ENCODE measurements around the gene SLC24A4.

The SLC24A4 gene

DNA sequence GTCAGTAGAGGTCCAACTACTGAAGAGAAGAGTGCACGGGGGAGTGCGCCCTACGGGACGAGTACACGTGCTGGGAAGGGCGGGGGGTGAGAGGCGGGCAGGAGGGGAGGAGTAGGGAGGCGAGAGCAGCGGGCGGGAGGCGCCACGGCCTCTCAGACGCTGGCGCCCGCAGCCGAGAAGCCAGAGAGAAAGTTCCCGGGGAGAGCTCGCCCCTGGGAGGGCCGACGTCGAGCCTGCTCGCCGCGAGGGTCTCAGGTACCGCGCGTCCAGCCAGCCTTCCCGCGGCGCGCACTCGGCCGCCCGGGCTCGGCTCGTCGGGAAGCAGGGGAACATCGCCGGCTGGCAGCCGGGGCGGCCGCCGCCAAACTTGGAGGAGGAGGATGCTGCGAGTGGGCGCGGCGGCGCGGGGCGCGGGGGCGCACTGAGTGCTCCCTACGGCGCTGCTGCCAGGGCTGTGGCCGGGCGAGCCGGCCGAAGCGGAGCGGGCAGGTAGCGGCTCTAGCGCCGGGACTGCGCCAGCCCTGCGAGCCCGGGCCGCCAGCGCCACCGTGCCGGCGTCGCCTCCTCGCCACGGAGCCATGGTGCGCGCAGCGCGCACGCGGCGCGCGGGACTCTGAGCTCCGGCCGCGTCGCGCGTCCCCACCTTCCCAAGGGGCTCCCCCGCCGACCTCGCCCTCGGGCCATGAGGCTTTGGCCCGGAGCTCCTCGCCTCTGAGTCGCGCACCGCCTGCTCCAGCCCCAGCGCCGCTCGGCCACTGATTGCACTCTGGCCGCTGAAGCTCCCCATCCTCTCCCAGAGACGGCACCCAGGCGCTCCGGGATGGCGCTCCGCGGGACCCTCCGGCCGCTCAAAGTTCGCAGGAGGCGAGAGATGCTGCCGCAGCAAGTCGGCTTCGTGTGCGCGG lies at the start of gene SLC24A4:
Gene SLC24A4 (plus strand): TSS at position 155 of the 905 bp plus-strand sequence. CDS start 666 bp downstream, at position 821.
- DNase-seq: no peak

GRCh38 chr14:92273166-92273565 lies 49.8 kb upstream of the SLC24A4 start:
- DNase-seq: no peak

DNA sequence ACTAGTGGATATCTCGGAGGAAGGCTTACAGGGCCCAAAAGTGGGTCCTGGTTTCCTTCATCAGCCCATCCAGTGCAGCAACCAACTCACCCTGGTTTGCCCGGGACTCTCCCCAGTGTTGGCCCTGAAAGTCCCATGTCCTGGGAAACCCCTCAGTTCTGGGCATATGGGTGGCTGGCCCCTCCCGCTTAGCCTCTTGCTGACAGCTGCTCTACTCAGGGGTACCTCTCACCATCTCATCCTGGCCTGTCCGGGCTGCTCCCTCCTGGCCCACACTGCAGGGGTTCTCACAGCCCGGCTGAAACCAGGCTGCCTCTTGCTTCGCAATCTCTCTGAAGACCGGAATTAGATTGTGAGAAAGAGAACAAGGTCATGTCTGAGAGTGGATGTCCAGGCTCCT lies 48.9 kb upstream of the SLC24A4 start:
- no peak for DNase-seq

DNA sequence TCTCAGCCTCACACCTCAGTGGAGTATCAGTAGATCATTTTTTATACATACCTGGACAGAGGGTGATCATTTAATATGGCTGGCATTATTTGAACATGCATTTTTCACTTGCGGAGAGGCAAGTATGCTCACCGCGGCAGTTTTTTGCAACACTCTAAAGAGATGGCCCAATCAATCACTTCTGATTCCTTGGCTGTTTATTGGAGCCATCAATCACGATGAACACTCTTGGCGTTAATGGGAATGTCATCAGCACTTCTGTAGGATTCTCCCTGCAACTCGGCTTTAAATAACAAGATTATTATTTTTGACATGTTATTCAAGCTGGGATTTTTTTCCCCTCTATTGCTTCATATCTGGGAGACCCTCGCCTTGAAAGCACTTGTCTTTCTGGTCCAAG lies 46.9 kb upstream of the SLC24A4 start:
- no peak for DNase-seq

- DNase-seq: no peak
Observed at GRCh38 chr14:92277031-92277430, 45.9 kb upstream of the SLC24A4 start.

DNA sequence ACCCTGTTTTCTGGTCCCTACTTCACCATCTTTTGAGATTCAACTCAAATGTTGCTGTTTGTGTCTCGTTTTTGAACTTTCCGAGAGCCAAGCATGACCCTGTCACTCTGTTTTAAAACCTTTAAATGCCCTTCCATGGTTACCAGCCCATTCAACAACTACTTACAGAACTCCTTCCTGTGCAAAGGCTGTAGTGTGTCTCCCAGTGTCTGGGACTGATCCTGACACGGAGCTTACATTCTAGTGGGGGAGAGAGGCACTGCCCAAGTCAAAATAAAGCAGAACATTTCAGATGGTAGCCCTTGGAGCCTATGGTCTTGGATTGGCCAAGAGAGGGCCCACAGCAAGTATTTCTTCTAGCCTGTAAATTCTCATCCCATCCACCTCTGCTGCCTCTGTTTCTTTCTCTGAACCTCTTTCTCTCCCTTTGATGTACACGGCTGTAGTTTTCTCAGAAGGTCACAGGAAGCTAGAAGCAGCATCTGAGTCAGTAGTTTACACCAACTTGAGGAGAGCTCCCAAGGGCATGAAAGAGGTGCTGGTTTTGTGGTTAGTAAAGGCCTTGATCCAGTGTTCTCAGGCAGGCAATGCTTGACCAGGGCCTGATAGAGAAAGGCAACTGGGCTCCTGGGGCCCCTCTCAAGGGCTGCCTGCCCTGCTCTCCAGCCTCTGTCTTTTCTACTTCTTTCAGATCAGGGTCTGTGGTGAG lies 42.3 kb upstream of the SLC24A4 start:
- DNase-seq: no peak

GRCh38 chr14:92282669-92283068 lies 40.3 kb upstream of the SLC24A4 start:
- no peak for DNase-seq

DNA sequence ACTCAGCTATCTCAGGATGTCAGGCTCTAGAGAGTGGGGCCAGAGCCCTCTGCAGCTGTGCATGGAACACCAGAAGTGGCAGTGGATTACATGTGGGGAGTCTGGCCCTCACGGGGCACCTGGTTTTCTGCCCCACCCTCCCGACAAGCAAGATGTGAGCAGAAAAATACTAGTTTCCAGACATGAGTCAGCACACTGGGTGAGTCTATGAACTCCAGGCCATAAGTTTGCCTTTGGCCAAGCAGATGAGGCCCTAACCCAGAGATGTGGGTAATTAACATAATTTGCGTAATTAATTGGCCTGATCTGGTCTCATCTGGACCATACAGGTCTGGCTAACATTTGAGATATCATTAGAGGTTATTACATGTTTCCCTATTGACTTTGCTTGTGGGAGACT lies 37.7 kb upstream of the SLC24A4 start:
- DNase-seq: no peak

DNA sequence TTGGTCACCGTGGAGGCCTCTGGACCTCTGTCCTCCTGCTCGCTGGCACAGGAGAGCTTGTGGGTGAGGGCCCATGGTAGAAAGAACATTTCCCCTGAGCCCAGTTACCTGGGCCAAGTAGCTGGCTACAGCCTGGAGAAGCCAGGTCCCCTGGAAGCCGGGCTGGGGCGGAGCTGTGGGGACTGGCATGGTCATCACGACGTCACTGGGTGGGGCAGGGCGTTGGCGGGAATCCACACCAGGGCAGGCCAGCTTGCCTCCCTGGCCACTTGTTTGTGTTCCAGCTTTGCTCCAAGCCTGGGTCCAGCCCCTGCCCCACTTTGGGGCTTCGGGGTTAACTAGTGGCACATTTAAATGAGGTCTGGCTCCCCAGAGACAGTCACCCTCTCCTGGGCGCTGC lies 35.0 kb upstream of the SLC24A4 start:
- DNase-seq: no peak

DNA sequence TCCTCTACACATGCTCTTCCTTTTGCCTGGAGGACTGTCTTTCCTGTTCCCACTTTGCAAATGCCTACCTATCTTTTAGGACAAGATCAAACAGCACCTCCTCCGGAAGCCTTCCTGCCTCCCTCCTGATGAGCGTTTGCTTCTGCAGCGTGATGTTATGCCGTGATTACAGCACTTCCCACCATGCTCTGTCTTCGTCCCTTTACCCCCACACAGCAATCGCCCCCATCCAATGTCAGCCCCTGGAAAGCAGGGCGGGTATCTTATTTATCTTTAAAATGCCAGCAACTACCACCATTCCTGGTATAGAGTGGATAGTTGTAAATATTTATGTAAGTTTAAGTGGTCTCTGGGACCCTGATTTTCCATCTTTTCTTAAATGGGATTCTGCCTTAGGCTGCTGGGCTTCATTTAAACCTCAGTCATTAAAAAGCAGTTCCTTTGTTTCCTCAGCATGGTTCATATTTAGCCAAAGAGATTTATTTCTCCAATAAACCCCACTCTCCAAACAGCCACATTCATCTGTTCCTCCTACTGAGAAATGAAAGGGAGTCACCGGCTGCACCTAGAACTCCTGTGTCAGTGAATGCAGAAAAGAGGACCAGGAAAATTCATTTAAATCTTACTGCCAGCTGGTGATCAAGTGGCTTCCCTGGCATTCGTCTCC lies 33.8 kb upstream of the SLC24A4 start:
- DNase-seq: no peak

- no peak for DNase-seq
Observed at GRCh38 chr14:92292673-92293072, 30.3 kb upstream of the SLC24A4 start.

- no peak for DNase-seq
Observed at GRCh38 chr14:92294506-92294905, 28.5 kb upstream of the SLC24A4 start.

DNA sequence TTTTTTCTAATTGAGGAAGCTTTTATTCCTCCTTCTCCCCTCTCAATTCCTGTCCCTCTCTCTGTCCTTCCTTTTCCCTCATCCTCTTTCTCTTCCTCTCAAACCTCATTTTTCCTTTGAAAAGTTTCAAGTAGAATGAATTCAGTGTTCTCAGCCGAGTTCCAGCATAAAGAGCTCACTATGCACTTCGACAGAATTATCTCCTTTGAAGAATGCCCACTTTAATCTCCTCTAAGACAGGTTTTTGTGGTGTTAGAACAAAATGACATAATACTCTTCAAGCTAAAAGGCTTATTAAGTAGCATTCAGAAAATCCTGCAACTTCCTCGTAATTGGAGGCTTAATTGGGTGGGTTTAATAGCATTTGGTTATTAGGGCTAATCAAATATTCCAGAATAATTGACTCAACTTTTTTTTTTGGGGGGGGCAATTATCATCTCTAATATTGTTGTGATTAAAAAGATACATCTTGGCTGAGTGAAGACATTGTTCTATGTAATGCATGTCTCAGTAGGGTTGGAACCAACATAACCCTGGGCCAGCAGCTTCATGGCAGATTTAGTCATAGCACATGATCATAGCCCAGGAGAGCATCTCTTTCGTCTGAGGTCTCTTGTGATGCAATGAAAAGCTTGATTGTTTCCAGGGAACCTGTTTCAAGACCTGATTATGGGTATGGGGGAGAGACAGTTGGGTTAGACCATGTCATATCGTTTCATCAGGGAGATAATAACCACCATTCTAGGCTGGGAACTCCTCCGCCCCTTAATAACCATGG lies 25.0 kb upstream of the SLC24A4 start:
- no peak for DNase-seq

GRCh38 chr14:92302481-92302880 lies 20.5 kb upstream of the SLC24A4 start:
- DNase-seq: no peak

GRCh38 chr14:92308716-92309115 lies 14.2 kb upstream of the SLC24A4 start:
- DNase-seq: no peak

DNA sequence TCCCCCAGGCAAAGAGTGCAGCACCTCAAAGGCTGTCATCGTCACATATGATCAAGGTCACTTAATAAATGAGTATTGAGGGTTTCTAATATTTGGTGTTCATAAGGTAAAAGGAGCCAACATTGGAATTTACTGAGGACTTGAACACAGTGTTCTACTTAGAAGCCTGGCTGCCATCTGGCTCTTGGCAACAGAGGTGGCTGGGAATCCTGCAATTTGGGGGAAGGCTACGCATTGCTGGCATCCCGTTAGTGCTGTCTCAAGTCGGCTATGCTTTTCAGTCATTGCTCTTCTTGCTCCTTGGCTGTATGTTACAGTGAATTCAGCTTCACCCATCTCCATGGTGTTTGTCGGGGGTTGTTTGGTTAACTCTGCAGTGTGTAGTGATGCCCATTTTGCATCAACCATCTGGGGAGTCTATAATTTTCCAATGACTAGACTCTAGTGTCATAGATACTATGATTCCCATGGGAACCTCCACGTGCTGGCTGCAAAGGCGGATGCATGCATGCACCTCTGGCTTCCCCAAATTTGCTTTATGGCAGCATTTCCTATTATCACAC lies 12.9 kb upstream of the SLC24A4 start:
- no peak for DNase-seq

DNA sequence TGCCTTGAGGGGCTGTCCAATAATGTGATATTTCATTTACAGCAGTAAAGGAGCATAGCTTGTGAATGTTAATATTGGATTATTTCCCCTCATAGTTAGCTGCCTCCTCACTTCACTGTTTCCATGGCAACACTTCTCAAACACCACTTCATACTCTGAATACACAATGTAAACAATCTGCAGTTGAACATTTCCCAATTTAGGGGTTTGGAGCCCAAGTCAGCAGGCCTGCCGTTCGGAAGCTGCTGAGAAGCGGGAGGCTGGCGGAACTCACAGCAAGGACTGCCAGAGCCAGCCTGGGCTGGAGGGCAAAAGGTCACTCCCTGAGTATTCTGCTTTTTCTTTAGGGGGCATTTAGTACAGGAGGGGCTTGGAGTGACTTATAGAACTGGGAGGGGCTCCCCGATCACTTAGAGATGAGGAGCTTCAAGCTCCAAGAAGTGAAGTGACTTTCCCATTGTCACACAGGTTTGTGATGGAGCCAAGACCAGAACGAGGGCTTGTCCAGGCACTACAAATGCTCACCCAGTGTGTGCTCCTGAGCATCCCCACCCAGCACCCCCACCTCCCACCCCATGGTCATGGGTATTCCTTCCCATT lies 12.1 kb upstream of the SLC24A4 start:
- DNase-seq: no peak

DNA sequence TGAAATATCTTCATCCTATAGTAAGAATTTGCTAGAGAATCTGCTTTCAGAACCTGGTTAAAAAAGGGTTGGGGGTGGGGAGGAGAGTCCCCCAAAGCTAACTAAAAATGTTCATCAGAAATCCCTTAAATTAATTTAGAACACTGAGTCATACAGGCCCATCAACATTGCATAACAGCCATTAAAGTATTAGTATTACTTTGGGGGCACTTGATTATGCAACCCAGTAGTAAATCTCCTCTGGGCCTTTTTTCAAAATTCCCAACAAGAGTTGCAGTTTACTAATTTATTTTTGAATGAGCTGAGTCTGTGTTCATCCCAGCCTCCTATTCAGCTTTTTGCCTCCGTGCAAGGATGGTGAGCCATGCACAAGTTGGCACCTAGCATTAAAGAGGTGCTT lies 8.8 kb upstream of the SLC24A4 start:
- no peak for DNase-seq

DNA sequence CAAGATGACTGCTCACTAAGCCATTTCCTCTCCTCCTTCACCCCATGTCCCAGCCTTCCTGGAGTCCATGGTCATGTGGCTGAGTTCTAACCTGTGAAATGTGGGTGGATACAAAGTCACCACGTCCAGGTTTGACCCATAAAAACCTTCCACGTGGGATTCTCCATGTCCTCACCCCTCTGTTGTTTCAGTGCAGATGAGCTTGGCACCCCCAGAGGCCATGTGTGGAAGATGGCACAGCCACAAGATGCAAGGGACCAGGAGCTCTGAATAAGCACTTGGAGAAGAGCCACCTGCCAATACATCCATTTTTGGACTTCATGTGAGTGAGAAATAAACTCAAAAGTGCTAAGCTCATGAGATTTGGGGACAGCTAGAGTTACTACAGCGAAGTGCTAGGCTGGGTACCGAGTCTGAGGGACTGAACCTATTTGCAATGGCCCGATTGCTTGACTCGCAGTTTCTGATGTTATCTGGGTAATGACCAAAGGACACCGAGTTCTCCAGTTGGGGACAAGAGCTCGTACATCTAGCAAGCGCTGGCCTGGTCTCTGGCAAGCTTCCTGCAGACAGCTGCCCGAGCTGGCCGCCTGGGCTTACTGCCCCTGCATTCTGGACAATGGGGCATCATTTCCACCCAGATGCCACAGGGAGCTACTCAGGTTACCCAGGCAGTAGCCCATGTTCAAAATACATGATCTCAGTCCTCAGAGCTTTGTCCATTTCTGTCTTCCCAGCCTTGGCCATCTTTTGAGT lies 7.7 kb upstream of the SLC24A4 start:
- no peak for DNase-seq

DNA sequence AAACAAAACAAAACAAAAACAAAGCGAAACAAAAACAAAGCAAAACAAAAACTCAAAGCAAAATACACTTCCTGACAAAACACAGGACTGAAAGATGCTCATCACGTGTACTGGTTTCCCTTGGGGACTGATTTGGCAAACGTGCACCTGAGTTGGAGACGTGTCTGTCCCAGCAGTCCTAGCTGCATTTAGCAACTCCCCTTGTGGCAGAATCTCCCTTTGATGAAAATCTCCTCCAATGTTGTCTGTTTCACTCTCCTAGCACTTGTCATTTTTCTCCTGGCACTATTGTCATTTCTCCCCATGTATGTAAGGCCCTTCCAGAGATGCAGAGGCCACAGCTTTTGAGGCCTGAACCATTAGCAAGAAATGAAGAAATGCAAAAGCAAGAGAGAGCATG lies 6.8 kb upstream of the SLC24A4 start:
- no peak for DNase-seq

DNA sequence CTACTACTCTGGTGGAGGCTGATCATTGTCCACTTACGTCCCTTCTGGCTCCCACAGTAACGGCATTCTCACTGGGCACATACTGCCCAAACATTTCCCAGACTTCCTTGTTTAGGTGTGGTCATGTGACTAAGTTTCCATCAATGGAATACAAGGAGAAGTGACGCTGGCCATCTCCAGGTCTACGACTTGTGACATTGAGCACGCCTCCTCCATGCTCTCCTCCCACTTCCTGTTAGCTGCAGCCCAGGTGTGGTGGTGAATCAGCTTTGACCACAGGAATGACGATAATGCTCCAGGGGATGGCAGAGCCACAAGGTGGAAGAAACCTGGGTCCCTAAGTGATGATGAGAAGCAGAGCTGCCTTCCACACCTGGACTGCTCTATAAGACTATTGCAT lies 6.0 kb upstream of the SLC24A4 start:
- DNase-seq: no peak

Measured in activated CD4-positive, alpha-beta T cell treated with anti-CD3 and anti-CD28 coated beads for 4 hours (primary cell).